IMR-90 (cell line): ENCODE data around the gene ADGRV1.

ENCODE experiments used
- FOS ChIP-seq: fragments of 150-350 bp; IDR thresholded peaks from 2 replicates; pipeline ENCODE4 v1.6.1; 2016; ENCODE audit warnings: low read depth, low read length
- MAFK ChIP-seq: IDR thresholded peaks from 2 replicates; pipeline ENCODE4 v1.6.1; 2012; ENCODE audit warnings: low read depth, low read length, improper control_type of control experiment
- RAD21 ChIP-seq: IDR thresholded peaks from 2 replicates; pipeline ENCODE4 v1.6.1; 2012; ENCODE audit warnings: low read length, improper control_type of control experiment
- TF ChIP-seq, protein P1 (sequence below): conservative IDR thresholded peaks from 2 replicates; pipeline ENCODE4 v1.5.1; 2012; ENCODE audit warnings: mild to moderate bottlenecking, low read depth, low read length, improper control_type of control experiment

DNA sequence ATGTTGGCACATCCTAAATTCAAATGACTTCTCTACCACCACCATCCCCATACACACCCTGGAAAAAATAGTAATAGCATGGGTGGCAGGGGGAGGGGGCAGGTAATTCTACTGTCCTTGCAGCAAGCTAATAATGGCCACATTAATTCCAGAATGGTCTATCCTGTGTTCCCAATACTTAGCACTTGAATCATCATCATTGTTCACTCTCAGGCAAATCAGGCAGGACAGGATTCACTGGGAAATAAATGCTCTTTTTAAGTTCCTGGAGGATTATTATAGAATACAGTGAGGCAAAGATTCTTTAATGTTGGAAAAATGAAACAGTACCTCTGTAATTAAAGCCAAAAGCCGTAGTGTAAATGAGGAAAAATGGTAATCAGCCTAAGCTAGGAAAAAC, 570.0 kb downstream of the ADGRV1 start:
- TF ChIP-seq RAD21 (no peak), FOS (no peak), MAFK (no peak)
- TF ChIP-seq, protein P1, sequence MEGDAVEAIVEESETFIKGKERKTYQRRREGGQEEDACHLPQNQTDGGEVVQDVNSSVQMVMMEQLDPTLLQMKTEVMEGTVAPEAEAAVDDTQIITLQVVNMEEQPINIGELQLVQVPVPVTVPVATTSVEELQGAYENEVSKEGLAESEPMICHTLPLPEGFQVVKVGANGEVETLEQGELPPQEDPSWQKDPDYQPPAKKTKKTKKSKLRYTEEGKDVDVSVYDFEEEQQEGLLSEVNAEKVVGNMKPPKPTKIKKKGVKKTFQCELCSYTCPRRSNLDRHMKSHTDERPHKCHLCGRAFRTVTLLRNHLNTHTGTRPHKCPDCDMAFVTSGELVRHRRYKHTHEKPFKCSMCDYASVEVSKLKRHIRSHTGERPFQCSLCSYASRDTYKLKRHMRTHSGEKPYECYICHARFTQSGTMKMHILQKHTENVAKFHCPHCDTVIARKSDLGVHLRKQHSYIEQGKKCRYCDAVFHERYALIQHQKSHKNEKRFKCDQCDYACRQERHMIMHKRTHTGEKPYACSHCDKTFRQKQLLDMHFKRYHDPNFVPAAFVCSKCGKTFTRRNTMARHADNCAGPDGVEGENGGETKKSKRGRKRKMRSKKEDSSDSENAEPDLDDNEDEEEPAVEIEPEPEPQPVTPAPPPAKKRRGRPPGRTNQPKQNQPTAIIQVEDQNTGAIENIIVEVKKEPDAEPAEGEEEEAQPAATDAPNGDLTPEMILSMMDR, result no peak
